K562 (cell line): Measurements from ENCODE around the gene SNAPC2. TPM values are rescaled to one million over a fixed set of nuclear protein-coding genes. Genes with fewer than 3 reads are reported as not detected.
A peak's percentile ranks its signal among the peaks of the same experiment; 100 is the strongest.
"Not testable (repeated sequence)": the region's sequence is repeated elsewhere in the genome, so short reads cannot be mapped to it uniquely, and the experiment has no call there.

Experiments used
- ATAC-seq: fragments of 200-7000 bp; cut with Tn5 transposase; 3 replicates; pipeline ENCODE4 v1.9.1; 2020; ENCODE audit warnings: moderate library complexity
- BruUV-seq: library from RNA; stranded (reverse); fragments of 400-500 nt; replicated peaks from 2 replicates; lab custom pipeline; 2021; lab: Mats Ljungman, UMichigan
- CTCF ChIA-PET: fragments of 300-600 bp; formaldehyde crosslinking; extraction: SDS; loops from one replicate; lab custom pipeline; 2021; ENCODE audit warnings: low intra/inter-chr PET ratio; lab: Yijun Ruan, JAX
- POLR2A ChIA-PET: fragments of 300-600, 350-650 bp; sonication (Branson Sonifier 250); formaldehyde crosslinking; extraction: SDS; loops from one replicate; lab custom pipeline; 2021; ENCODE audit warnings: antibody characterized with exemption, inconsistent platforms; lab: Yijun Ruan, JAX
- DNase-seq, 4 experiments: peaks; one replicate each; pipeline versions ENCODE4 v3.0.0 to v3.0.0-alpha.2; 2011 to 2018; ENCODE audit warnings: low spot score in 3 of 4, mixed read lengths in 3 of 4; ENCODE audit errors: extremely low read depth in 1 of 4
- FAIRE-seq: peaks from 2 replicates; lab custom pipeline; 2011; peaks lifted over from hg19 to GRCh38; lab: Jason Lieb, UNC
- H2AFZ ChIP-seq: 2 replicates; pipeline ENCODE4 v1.6.0; 2011; ENCODE audit warnings: low read depth, low read length, control low read depth, inconsistent platforms
- H3K27ac ChIP-seq: fragments of 200-600 bp; 3 replicates; pipeline ENCODE4 v1.8.0; 2011; ENCODE audit warnings: low read depth, mild to moderate bottlenecking, control low read depth, inconsistent platforms, low read length, moderate library complexity, mixed read lengths; ENCODE audit errors: extremely low read depth
- H3K27me3 ChIP-seq, 2 experiments: fragments of 300-600 bp in 1 of 2; 2 replicates in 1 of 2; 3 replicates in 1 of 2; pipeline versions ENCODE4 v1.6.0 to v1.8.0; 2011; ENCODE audit warnings: inconsistent platforms in 2 of 2, low read length in 2 of 2, mild to moderate bottlenecking in 1 of 2, mixed read lengths in 1 of 2, moderate library complexity in 1 of 2; ENCODE audit not compliant: control insufficient read depth in 2 of 2, insufficient read depth in 2 of 2
- H3K36me3 ChIP-seq: fragments of 300-600 bp; 3 replicates; pipeline ENCODE4 v1.8.0; 2011; ENCODE audit warnings: mild to moderate bottlenecking, low read length, inconsistent platforms; ENCODE audit not compliant: control insufficient read depth, insufficient read depth
- H3K4me1 ChIP-seq, 2 experiments: fragments of 200-600 bp in 1 of 2; replicated peaks in 1 of 2; 2 replicates in 1 of 2; 3 replicates in 1 of 2; pipeline versions ENCODE4 v1.5.1 to v1.8.0; 2011; ENCODE audit warnings: inconsistent platforms in 2 of 2, low read length in 2 of 2, mild to moderate bottlenecking in 1 of 2, mixed read lengths in 1 of 2, moderate library complexity in 1 of 2; ENCODE audit not compliant: control insufficient read depth in 2 of 2, insufficient read depth in 2 of 2
- H3K4me2 ChIP-seq: 2 replicates; pipeline ENCODE4 v1.6.1; 2011; ENCODE audit warnings: low read length, control low read depth, inconsistent platforms, mixed read lengths; ENCODE audit not compliant: insufficient read depth
- H3K4me3 ChIP-seq: fragments of 200-600 bp; sonication (generic), shearing (Covaris generic); 2 replicates; pipeline ENCODE4 v1.5.1; 2016; ENCODE audit warnings: control low read depth, inconsistent platforms
- H3K79me2 ChIP-seq: fragments of 200-600 bp; 3 replicates; pipeline ENCODE4 v1.8.0; 2011; ENCODE audit warnings: low read length, inconsistent platforms; ENCODE audit not compliant: control insufficient read depth, insufficient read depth
- H3K9ac ChIP-seq, 2 experiments: 2 replicates each; pipeline versions ENCODE4 v1.6.0 to v1.6.1; 2011; ENCODE audit warnings: low read depth in 2 of 2, low read length in 2 of 2, control low read depth in 1 of 2, inconsistent platforms in 1 of 2, mild to moderate bottlenecking in 1 of 2, mixed read lengths in 1 of 2; ENCODE audit not compliant: insufficient read depth in 1 of 2
- H3K9me1 ChIP-seq: one replicate; pipeline ENCODE4 v1.6.0; 2011; ENCODE audit warnings: inconsistent platforms, mild to moderate bottlenecking, low read length, moderate library complexity; ENCODE audit not compliant: control insufficient read depth, insufficient read depth
- H3K9me3 ChIP-seq: replicated peaks from 2 replicates; pipeline ENCODE4 v1.5.1; 2011; ENCODE audit warnings: low read depth, low read length, inconsistent platforms; ENCODE audit not compliant: control insufficient read depth, insufficient read depth
- H4K20me1 ChIP-seq: replicated peaks from 2 replicates; pipeline ENCODE4 v1.6.1; 2011; ENCODE audit warnings: low read length, inconsistent platforms, mixed read lengths; ENCODE audit not compliant: control insufficient read depth, insufficient read depth
- BHLHE40 ChIP-seq: IDR thresholded peaks from 2 replicates; pipeline ENCODE4 v1.6.1; 2011; ENCODE audit warnings: low read length, improper control_type of control experiment
- FOSL1 ChIP-seq: fragments of 200-800 bp; sonication (Bioruptor generic); conservative IDR thresholded peaks from 2 replicates; pipeline ENCODE4 v1.6.1; 2016; ENCODE audit warnings: missing genetic modification characterization, missing compliant biosample characterization
- JUN ChIP-seq, 2 experiments: sonication (generic) in 1 of 2; formaldehyde crosslinking in 1 of 2; IDR thresholded peaks; 2 replicates each; pipeline versions ENCODE4 v1.6.1 to v1.8.0; 2012 to 2022; ENCODE audit warnings: borderline replicate concordance in 2 of 2, mild to moderate bottlenecking in 2 of 2, improper control_type of control experiment in 1 of 2, low read depth in 1 of 2, low read length in 1 of 2, missing genetic modification reagents in 1 of 2
- JUND ChIP-seq, 2 experiments: IDR thresholded peaks; 2 replicates in 1 of 2; 3 replicates in 1 of 2; pipeline ENCODE4 v1.6.1; 2011; ENCODE audit warnings: borderline replicate concordance in 2 of 2, low read depth in 2 of 2, low read length in 2 of 2, improper control_type of control experiment in 1 of 2, missing biosample characterization in 1 of 2, missing genetic modification characterization in 1 of 2, missing genetic modification reagents in 1 of 2
- POLR2H ChIP-seq: IDR thresholded peaks from 2 replicates; pipeline ENCODE4 v1.6.1; 2016; ENCODE audit warnings: missing genetic modification characterization, low read depth, mild to moderate bottlenecking, control low read depth, missing compliant biosample characterization, moderate library complexity
- ZNF384 ChIP-seq: IDR thresholded peaks from 2 replicates; pipeline ENCODE4 v1.6.1; 2012; ENCODE audit warnings: low read depth, low read length, improper control_type of control experiment
- WGBS: fragments of 100-300 bp; shearing (Covaris generic); methylation state at CpG from one replicate; pipeline ENCODE4 v1.1.6; 2016; ENCODE audit warnings: low coverage, mixed read lengths; ENCODE audit not compliant: insufficient coverage; ENCODE audit errors: missing lambda C conversion rate; 5-methylcytosine and 5-hydroxymethylcytosine counted together
- in situ Hi-C: fragments of 300-500 bp; cut with MboI; formaldehyde crosslinking; loops from 4 replicates; pipeline ENCODE4 v1.15.0; 2018; ENCODE audit warnings: inconsistent platforms, mixed read lengths
- intact Hi-C: fragments of 100-400 bp; cut with micrococcal nuclease; formaldehyde crosslinking; loops from 2 replicates; pipeline ENCODE4 v1.14.2; 2022
- polyA plus RNA-seq, 8 experiments: library from polyadenylated mRNA; depleted of rRNA in 4 of 8; stranded (reverse) in 5 of 8; unstranded in 3 of 8; fragments of >200 nt; fragmentation: Nextera tagmentation in 2 of 8; fragmentation: Illumina TruSeq in 1 of 8; extraction: Ambion mirVana in 2 of 8; extraction: Trizol in 1 of 8; gene quantifications; 2 replicates each; pipeline versions ENCODE4 v1.2.1 to v1.2.3, GENCODE V29; 2011 to 2014; ENCODE audit warnings: inconsistent platforms in 1 of 8, missing spikeins in 1 of 8
- total RNA-seq, 7 experiments: library from RNA; depleted of rRNA in 6 of 7; stranded (reverse); fragments of >200 nt in 6 of 7; fragmentation: Illumina TruSeq in 2 of 7; extraction: Trizol in 2 of 7; gene quantifications; 2 replicates each; pipeline versions ENCODE4 v1.2.1 to v1.2.3, GENCODE V29; 2011 to 2021; ENCODE audit warnings: low replicate concordance in 1 of 7
- TF ChIP-seq, protein P1 (sequence below), 2 experiments: fragments of 450-650 bp in 1 of 2; sonication (generic) in 1 of 2; formaldehyde crosslinking in 1 of 2; IDR thresholded peaks in 1 of 2; conservative IDR thresholded peaks in 1 of 2; 2 replicates each; pipeline versions ENCODE4 v1.6.1 to v1.8.1; 2016 to 2023; ENCODE audit warnings: mild to moderate bottlenecking in 2 of 2, moderate library complexity in 2 of 2, inconsistent platforms in 1 of 2, missing genetic modification reagents in 1 of 2
- TF ChIP-seq, protein P2 (sequence below): fragments of 450-650 bp; IDR thresholded peaks from 2 replicates; pipeline ENCODE4 v1.6.1; 2016

SNAPC2 gene
- total and polyA plus RNA-seq, 9 of the 15 experiments (the other 6 are each of a cell fraction or from before 2014, with no cell fraction given), result 0.59 to 45.1 (median 15.3) TPM

DNA sequence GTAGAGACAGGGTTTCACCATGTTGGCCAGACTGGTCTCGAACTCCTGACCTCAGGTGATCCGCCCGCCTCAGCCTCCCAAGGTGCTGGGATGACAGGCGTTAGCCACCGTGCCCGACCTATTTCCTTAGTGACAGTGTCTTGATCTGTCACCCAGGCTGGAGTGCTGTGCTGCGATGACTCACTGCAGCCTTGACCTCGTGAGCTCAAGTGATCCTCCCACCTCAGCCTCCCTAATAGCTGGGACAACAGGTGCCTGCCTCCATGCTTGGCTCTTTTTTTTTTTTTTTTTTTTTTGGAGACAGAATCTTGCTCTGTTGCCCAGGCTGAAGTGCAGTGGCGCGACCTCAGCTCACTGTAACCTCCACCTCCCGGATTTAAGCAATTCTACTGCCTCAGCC, 9.9 kb downstream of the SNAPC2 start:
- intact Hi-C loops; H3K9me1 ChIP-seq; H3K9me3 ChIP-seq; H2AFZ ChIP-seq; in situ Hi-C loops; H3K4me3 ChIP-seq; BruUV-seq; H3K27ac ChIP-seq; H3K27me3 ChIP-seq; CTCF ChIA-PET; H3K4me2 ChIP-seq; H3K79me2 ChIP-seq; ATAC-seq; TF ChIP-seq JUN (CRISPR knock-in tag; IDR thresholded peaks at IDR 0.05; ENCODE audit: borderline replicate concordance): not testable (repeated sequence)
- FAIRE-seq, result peak; percentile 77
- POLR2A ChIA-PET, result interaction anchor here (0.6 to 3.3 kb wide), 4 partner anchors 9 to 98 kb away, joined by 3 to 27 read pairs (median 4); partner anchors contain the start of gene TIMM44
- TF ChIP-seq BHLHE40 (0 out of 2 replicates have a peak, but pooled peaks have one; percentile 8), FOSL1 (tag) (peak; percentile 72), POLR2H (0 out of 2 replicates have a peak, but pooled peaks have one; percentile 22), JUN (IDR thresholded peaks at IDR 0.05; ENCODE audit: borderline replicate concordance, low read depth, low read length) (peak; percentile 63; the same call in 1 of the 2 replicates), ZNF384 (peak; percentile 75), JUND (IDR thresholded peaks at IDR 0.05; ENCODE audit: borderline replicate concordance, low read depth, low read length) (peak; percentile 83), JUND (tag; IDR thresholded peaks at IDR 0.05; ENCODE audit: borderline replicate concordance, low read depth, low read length) (0 out of 3 replicates have a peak, but pooled peaks have one; percentile 28)
- TF ChIP-seq, protein P1, sequence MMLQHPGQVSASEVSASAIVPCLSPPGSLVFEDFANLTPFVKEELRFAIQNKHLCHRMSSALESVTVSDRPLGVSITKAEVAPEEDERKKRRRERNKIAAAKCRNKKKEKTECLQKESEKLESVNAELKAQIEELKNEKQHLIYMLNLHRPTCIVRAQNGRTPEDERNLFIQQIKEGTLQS (IDR thresholded peaks at IDR 0.05), result peak; percentile 84
- TF ChIP-seq, protein P1 (CRISPR knock-in tag; conservative IDR thresholded peaks at IDR 0.05), result not testable (repeated sequence)
- TF ChIP-seq, protein P2, sequence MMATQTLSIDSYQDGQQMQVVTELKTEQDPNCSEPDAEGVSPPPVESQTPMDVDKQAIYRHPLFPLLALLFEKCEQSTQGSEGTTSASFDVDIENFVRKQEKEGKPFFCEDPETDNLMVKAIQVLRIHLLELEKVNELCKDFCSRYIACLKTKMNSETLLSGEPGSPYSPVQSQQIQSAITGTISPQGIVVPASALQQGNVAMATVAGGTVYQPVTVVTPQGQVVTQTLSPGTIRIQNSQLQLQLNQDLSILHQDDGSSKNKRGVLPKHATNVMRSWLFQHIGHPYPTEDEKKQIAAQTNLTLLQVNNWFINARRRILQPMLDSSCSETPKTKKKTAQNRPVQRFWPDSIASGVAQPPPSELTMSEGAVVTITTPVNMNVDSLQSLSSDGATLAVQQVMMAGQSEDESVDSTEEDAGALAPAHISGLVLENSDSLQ, result peak; percentile 37; the same call in 1 of the 2 replicates
- Histone ChIP-seq H3K4me1 (peaks cover 11 to 74% of the 10 kb centered on the region in 2 experiments), H3K9ac (0 out of 4 replicates have a peak overlapping the region, but pooled peaks of 1 of the 2 experiments have one; percentile 52), H3K36me3 (peaks cover 70% of the 10 kb centered on the region; the same call in 2 of the 3 replicates), H4K20me1 (peaks cover 21% of the 10 kb centered on the region)
- 57% methylated on average over 11 of the region's 11 CpGs for WGBS
- peak in 1 of 4 experiments; percentile 50 for DNase-seq
